Ishikawa (cell line): Measurements from ENCODE around the gene VPS37B.

ENCODE experiments used
- CEBPB ChIP-seq: IDR thresholded peaks from 2 replicates; pipeline ENCODE4 v1.6.1; 2012
- CREB1 ChIP-seq: IDR thresholded peaks from 2 replicates; pipeline ENCODE4 v1.6.1; 2012; ENCODE audit warnings: low read depth
- EGR1 ChIP-seq: IDR thresholded peaks from 2 replicates; pipeline ENCODE4 v1.6.1; 2012
- EP300 ChIP-seq: IDR thresholded peaks from 2 replicates; pipeline ENCODE4 v1.6.1; 2012; ENCODE audit warnings: borderline replicate concordance
- FOXM1 ChIP-seq: IDR thresholded peaks from 2 replicates; pipeline ENCODE4 v1.6.1; 2012; ENCODE audit warnings: low read depth, borderline replicate concordance
- MAX ChIP-seq: IDR thresholded peaks from 2 replicates; pipeline ENCODE4 v1.6.1; 2012
- NFIC ChIP-seq: IDR thresholded peaks from 2 replicates; pipeline ENCODE4 v1.6.1; 2012
- RAD21 ChIP-seq: IDR thresholded peaks from 2 replicates; pipeline ENCODE4 v1.6.1; 2012; ENCODE audit warnings: low read depth
- TAF1 ChIP-seq: IDR thresholded peaks from 2 replicates; pipeline ENCODE4 v1.6.1; 2012; ENCODE audit warnings: low read depth, mild to moderate bottlenecking
- TCF12 ChIP-seq: IDR thresholded peaks from 2 replicates; pipeline ENCODE4 v1.6.1; 2012; ENCODE audit warnings: low read depth
- TEAD4 ChIP-seq: IDR thresholded peaks from 2 replicates; pipeline ENCODE4 v1.6.1; 2012
- YY1 ChIP-seq: IDR thresholded peaks from 2 replicates; pipeline ENCODE4 v1.6.1; 2012; ENCODE audit warnings: low read depth
- ZBTB7A ChIP-seq: IDR thresholded peaks from 2 replicates; pipeline ENCODE4 v1.6.1; 2012; ENCODE audit warnings: low read depth
- TF ChIP-seq, protein P1 (sequence below): IDR thresholded peaks from 2 replicates; pipeline ENCODE4 v1.6.1; 2012
- TF ChIP-seq, protein P2 (sequence below): IDR thresholded peaks from 2 replicates; pipeline ENCODE4 v1.6.1; 2012; ENCODE audit warnings: low read depth, mild to moderate bottlenecking

VPS37B gene

GRCh38 chr12:122848471-122849351, 47.2 kb downstream of the VPS37B start:
- no peak for TF ChIP-seq ZBTB7A
- no peak for TF ChIP-seq YY1
- no peak for TF ChIP-seq RAD21
- no peak for TF ChIP-seq CREB1
- TF ChIP-seq FOXM1, result no peak
- no peak for TF ChIP-seq CEBPB
- TF ChIP-seq TEAD4, result no peak
- TF ChIP-seq MAX, result no peak
- TF ChIP-seq EGR1, result no peak
- no peak for TF ChIP-seq NFIC
- TF ChIP-seq, protein P1, sequence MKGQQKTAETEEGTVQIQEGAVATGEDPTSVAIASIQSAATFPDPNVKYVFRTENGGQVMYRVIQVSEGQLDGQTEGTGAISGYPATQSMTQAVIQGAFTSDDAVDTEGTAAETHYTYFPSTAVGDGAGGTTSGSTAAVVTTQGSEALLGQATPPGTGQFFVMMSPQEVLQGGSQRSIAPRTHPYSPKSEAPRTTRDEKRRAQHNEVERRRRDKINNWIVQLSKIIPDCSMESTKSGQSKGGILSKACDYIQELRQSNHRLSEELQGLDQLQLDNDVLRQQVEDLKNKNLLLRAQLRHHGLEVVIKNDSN, result no peak
- no peak for TF ChIP-seq TAF1
- no peak for TF ChIP-seq EP300
- TF ChIP-seq, protein P2, sequence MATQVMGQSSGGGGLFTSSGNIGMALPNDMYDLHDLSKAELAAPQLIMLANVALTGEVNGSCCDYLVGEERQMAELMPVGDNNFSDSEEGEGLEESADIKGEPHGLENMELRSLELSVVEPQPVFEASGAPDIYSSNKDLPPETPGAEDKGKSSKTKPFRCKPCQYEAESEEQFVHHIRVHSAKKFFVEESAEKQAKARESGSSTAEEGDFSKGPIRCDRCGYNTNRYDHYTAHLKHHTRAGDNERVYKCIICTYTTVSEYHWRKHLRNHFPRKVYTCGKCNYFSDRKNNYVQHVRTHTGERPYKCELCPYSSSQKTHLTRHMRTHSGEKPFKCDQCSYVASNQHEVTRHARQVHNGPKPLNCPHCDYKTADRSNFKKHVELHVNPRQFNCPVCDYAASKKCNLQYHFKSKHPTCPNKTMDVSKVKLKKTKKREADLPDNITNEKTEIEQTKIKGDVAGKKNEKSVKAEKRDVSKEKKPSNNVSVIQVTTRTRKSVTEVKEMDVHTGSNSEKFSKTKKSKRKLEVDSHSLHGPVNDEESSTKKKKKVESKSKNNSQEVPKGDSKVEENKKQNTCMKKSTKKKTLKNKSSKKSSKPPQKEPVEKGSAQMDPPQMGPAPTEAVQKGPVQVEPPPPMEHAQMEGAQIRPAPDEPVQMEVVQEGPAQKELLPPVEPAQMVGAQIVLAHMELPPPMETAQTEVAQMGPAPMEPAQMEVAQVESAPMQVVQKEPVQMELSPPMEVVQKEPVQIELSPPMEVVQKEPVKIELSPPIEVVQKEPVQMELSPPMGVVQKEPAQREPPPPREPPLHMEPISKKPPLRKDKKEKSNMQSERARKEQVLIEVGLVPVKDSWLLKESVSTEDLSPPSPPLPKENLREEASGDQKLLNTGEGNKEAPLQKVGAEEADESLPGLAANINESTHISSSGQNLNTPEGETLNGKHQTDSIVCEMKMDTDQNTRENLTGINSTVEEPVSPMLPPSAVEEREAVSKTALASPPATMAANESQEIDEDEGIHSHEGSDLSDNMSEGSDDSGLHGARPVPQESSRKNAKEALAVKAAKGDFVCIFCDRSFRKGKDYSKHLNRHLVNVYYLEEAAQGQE, result no peak
- no peak for TF ChIP-seq TCF12

GRCh38 chr12:122847921-122848421, 48.0 kb downstream of the VPS37B start:
- TF ChIP-seq ZBTB7A (no peak), CEBPB (no peak), CREB1 (no peak), EGR1 (no peak), FOXM1 (no peak), MAX (no peak), TAF1 (no peak), NFIC (no peak), TCF12 (no peak), RAD21 (no peak), TEAD4 (no peak)
- TF ChIP-seq, protein P2, result no peak
- TF ChIP-seq, protein P1, result no peak

DNA sequence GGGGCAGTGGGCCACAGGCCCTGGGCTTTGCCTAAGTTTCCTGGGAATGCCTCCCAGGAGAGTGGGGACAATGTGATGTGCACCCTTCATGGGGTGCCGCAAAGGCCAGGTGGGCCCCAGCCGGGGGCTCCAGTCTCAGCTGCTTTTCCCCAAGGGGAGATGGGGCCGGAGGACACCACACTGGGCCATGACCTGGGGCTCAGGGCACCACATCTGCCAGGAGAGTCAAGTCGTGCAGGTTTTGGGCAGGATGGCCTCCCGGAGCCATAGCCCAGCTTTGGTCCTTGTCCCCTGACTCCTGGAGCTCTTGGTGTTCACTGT, 48.4 kb downstream of the VPS37B start:
- TF ChIP-seq YY1 (no peak), MAX (no peak), NFIC (no peak), RAD21 (no peak), TEAD4 (no peak)
- TF ChIP-seq, protein P2, result no peak

DNA sequence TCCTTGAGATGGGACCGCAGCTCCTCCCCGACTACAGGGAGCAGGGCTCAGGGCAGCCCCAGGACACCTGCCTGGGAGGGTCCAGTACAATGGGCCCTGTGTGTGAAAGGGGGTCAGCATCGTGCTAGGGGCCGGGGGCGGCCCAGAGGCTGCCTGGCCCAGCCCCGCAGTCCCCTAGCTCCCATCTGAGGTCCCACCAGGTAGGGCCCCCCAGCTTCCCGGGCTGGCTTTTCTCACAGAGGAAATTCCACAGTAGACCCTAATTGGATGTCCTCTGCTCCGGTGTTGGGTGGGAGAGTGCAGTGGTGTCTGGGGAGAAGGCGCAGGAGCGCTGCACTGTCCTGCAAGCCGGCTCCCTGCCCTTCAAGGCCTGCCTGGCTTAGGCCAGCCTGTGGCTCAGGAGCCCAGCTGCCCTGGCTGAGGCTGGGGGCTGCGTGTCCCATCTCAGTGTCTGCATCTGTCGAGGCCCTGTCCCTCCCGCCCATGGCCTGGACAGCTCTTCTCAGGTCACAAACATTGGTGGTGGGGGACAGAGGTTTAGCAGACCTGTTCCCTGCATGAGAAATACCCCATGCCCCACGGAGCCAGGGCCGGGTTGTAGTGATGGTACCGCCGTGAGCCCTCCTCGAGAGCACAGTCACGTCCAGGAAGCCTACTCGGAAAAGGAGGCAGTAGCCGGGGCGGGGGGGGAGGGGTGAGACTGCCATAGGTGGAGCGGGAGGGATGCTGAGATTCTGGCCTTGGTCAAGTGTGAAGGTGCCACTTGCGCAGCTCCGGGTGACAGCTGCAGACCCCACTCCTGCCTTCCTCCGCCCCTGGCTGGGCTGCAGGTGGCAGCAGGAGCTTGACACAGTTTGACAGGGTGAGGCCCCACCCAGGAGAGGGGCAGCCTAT, 49.1 kb downstream of the VPS37B start:
- TF ChIP-seq RAD21 (no peak), TCF12 (no peak), CEBPB (no peak), EP300 (no peak), MAX (no peak), FOXM1 (no peak), ZBTB7A (no peak)
- TF ChIP-seq, protein P2, result no peak
